Neuronal stem cell (in vitro differentiated cells): ENCODE data around the gene CEP85.

Source experiments
- DNase-seq: peaks from one replicate; pipeline ENCODE4 v3.0.0-alpha.2; 2013; ENCODE audit warnings: low spot score
- H2AFZ ChIP-seq: one replicate; pipeline ENCODE4 v1.6.1; 2013; ENCODE audit warnings: mild to moderate bottlenecking, low read length, inconsistent platforms
- H2AK5ac ChIP-seq: 2 replicates; pipeline ENCODE4 v1.6.1; 2013; ENCODE audit warnings: low read depth, mild to moderate bottlenecking, inconsistent platforms, low read length, moderate library complexity, mixed read lengths
- H2BK120ac ChIP-seq: 2 replicates; pipeline ENCODE4 v1.6.1; 2013; ENCODE audit warnings: low read depth, mild to moderate bottlenecking, inconsistent platforms, low read length, moderate library complexity, mixed read lengths
- H2BK12ac ChIP-seq: one replicate; pipeline ENCODE4 v1.6.1; 2013; ENCODE audit warnings: low read length, inconsistent platforms
- H2BK15ac ChIP-seq: 2 replicates; pipeline ENCODE4 v1.6.1; 2013; ENCODE audit warnings: mild to moderate bottlenecking, low read length, inconsistent platforms, mixed read lengths
- H2BK5ac ChIP-seq: one replicate; pipeline ENCODE4 v1.6.1; 2013; ENCODE audit warnings: inconsistent platforms, mild to moderate bottlenecking, low read length, moderate library complexity
- H3K14ac ChIP-seq: one replicate; pipeline ENCODE4 v1.6.1; 2013; ENCODE audit warnings: low read length, inconsistent platforms
- H3K18ac ChIP-seq: 2 replicates; pipeline ENCODE4 v1.6.1; 2013; ENCODE audit warnings: low read length, inconsistent platforms
- H3K23ac ChIP-seq: 2 replicates; pipeline ENCODE4 v1.6.1; 2013; ENCODE audit warnings: low read depth, mild to moderate bottlenecking, mixed read lengths, low read length, inconsistent platforms; ENCODE audit not compliant: poor library complexity
- H3K27ac ChIP-seq: replicated peaks from 3 replicates; pipeline ENCODE4 v1.5.1; 2013; ENCODE audit warnings: low read length, inconsistent platforms
- H3K27me3 ChIP-seq, 3 experiments: 2 replicates each; pipeline ENCODE4 v1.6.1; 2013; ENCODE audit warnings: low read length in 3 of 3, mild to moderate bottlenecking in 2 of 3, inconsistent platforms in 1 of 3, low read depth in 1 of 3, mixed read lengths in 1 of 3, moderate library complexity in 1 of 3; ENCODE audit not compliant: control insufficient read depth in 3 of 3, insufficient read depth in 3 of 3
- H3K36me3 ChIP-seq, 2 donors: replicated peaks in 1 of 2; 2 replicates each; pipeline ENCODE4 v1.6.1; 2013; ENCODE audit warnings: low read length in 2 of 2; ENCODE audit not compliant: control insufficient read depth in 2 of 2, insufficient read depth in 2 of 2
- H3K4ac ChIP-seq: 2 replicates; pipeline ENCODE4 v1.6.1; 2013; ENCODE audit warnings: inconsistent platforms, mild to moderate bottlenecking, low read length, moderate library complexity
- H3K4me1 ChIP-seq, 2 donors: 1 replicate in 1 of 2; 2 replicates in 1 of 2; pipeline ENCODE4 v1.6.1; 2013; ENCODE audit warnings: low read length in 2 of 2, low read depth in 1 of 2; ENCODE audit not compliant: control insufficient read depth in 2 of 2, insufficient read depth in 1 of 2
- H3K4me2 ChIP-seq: one replicate; pipeline ENCODE4 v1.6.1; 2013; ENCODE audit warnings: mild to moderate bottlenecking, low read length, inconsistent platforms; ENCODE audit not compliant: insufficient read depth, poor library complexity, severe bottlenecking
- H3K4me3 ChIP-seq, 2 donors: 2 replicates each; pipeline ENCODE4 v1.5.1; 2013; ENCODE audit warnings: low read length in 2 of 2, mild to moderate bottlenecking in 2 of 2, inconsistent platforms in 1 of 2, moderate library complexity in 1 of 2
- H3K79me1 ChIP-seq: one replicate; pipeline ENCODE4 v1.6.1; 2013; ENCODE audit warnings: low read depth, mild to moderate bottlenecking, inconsistent platforms, low read length, moderate library complexity
- H3K9ac ChIP-seq: one replicate; pipeline ENCODE4 v1.6.1; 2013; ENCODE audit warnings: mild to moderate bottlenecking, low read depth, low read length, inconsistent platforms; ENCODE audit not compliant: poor library complexity
- H3K9me3 ChIP-seq, 2 donors: replicated peaks in 1 of 2; 2 replicates each; pipeline versions ENCODE3 to v1.6.1; 2013; ENCODE audit warnings: low read length in 2 of 2, mild to moderate bottlenecking in 2 of 2, inconsistent platforms in 1 of 2, low read depth in 1 of 2, mixed read lengths in 1 of 2, moderate library complexity in 1 of 2; ENCODE audit not compliant: control insufficient read depth in 2 of 2, insufficient read depth in 1 of 2
- H4K8ac ChIP-seq: one replicate; pipeline ENCODE4 v1.6.1; 2013; ENCODE audit warnings: low read depth, mild to moderate bottlenecking, inconsistent platforms, low read length, moderate library complexity
- H4K91ac ChIP-seq: one replicate; pipeline ENCODE4 v1.6.1; 2013; ENCODE audit warnings: low read length, low read depth, mild to moderate bottlenecking, inconsistent platforms; ENCODE audit not compliant: poor library complexity
- WGBS, 2 donors: extraction: QIAGEN DNeasy Blood & Tissue Kit; methylation state at CpG; one replicate each; pipeline ENCODE4 v1.1.7; 2013; ENCODE audit warnings: missing lambda C conversion rate in 2 of 2, mixed read lengths in 1 of 2; ENCODE audit not compliant: insufficient read length in 2 of 2, insufficient replicate concordance in 1 of 2; ENCODE audit errors: extremely low coverage in 2 of 2; 5-methylcytosine and 5-hydroxymethylcytosine counted together

The CEP85 gene

DNA sequence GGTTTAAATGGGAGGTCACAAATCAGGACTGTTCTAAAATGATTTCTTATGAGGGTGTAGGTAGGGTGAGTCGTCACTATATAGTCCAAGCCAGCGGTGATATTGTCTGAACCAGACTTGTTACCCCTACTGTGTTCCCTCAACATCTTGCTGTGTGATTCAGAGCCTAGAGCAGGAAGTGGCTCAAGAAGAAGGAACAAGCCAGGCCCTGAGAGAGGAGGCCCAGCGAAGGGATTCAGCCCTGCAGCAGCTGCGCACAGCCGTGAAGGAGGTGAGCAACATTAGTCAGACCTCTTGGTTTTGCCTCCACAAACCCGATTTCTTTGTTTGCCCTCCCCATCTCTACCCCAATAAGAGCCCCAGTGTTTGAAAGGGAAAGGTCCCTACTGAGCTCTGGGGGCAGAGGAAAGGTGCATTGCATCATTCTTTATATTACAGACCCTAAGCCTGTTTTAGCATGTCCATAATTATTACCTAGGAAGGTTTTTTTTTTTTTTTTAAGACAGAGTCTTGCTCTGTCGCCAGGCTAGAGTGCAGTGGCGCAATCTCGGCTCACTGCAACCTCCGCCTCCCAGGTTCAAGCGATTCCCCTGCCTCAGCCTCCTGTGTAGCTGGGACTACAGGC is 40.9 kb downstream of the CEP85 start:
- no peak for DNase-seq
- peaks cover 59 to 84% of the 10 kb centered on the region in 2 donors for H3K36me3 ChIP-seq
- H2AFZ ChIP-seq: no peak overlapping the region
- H3K9me3 ChIP-seq: peaks cover 0 to 4% of the 10 kb centered on the region in 2 donors
- H3K4me3 ChIP-seq: no peak overlapping the region
- H3K27ac ChIP-seq: no peak overlapping the region
- H4K8ac ChIP-seq: no peak overlapping the region
- no peak overlapping the region for H3K18ac ChIP-seq
- H2BK120ac ChIP-seq: no peak overlapping the region
- no peaks in the 10 kb centered on the region for H3K27me3 ChIP-seq
- no CpG with 5 or more reads among the region's 11 CpGs for WGBS, 2 donors
- H2BK15ac ChIP-seq: no peak overlapping the region
- H2BK5ac ChIP-seq: no peak overlapping the region
- peaks cover 2% of the 10 kb centered on the region for H3K79me1 ChIP-seq
- H2AK5ac ChIP-seq: no peak overlapping the region
- no peak overlapping the region for H3K9ac ChIP-seq
- no peak overlapping the region for H4K91ac ChIP-seq
- no peak overlapping the region for H3K14ac ChIP-seq
- H3K4ac ChIP-seq: no peak overlapping the region
- no peak overlapping the region for H2BK12ac ChIP-seq
- H3K4me1 ChIP-seq: peaks cover 5 to 8% of the 10 kb centered on the region in 2 donors
- no peak overlapping the region for H3K23ac ChIP-seq
- no peak overlapping the region for H3K4me2 ChIP-seq

- Histone ChIP-seq H3K4me1 (peaks cover 9 to 14% of the 10 kb centered on the region in 2 donors), H4K91ac (no peak overlapping the region), H3K9ac (no peak overlapping the region), H3K36me3 (peaks cover 53 to 79% of the 10 kb centered on the region in 2 donors), H3K18ac (no peak overlapping the region), H3K27ac (no peak overlapping the region), H2BK12ac (no peak overlapping the region), H2AFZ (peak overlapping the region; percentile 24), H2BK120ac (no peak overlapping the region), H3K9me3 (no peaks in the 10 kb centered on the region), H3K4ac (no peak overlapping the region), H4K8ac (no peak overlapping the region), H2AK5ac (no peak overlapping the region), H3K14ac (no peak overlapping the region), H3K4me2 (no peak overlapping the region), H3K4me3 (no peak overlapping the region), H3K23ac (no peak overlapping the region), H2BK5ac (no peak overlapping the region), H3K27me3 (no peaks in the 10 kb centered on the region), H3K79me1 (peaks cover 4% of the 10 kb centered on the region), H2BK15ac (no peak overlapping the region)
- DNase-seq: peak; percentile 76
- WGBS, 2 donors: no CpG with 5 or more reads among the region's 3 CpGs
These were observed 41.8 kb downstream of the CEP85 start for GRCh38 chr1:26275580-26276431.

GRCh38 chr1:26276432-26276838 is 42.4 kb downstream of the CEP85 start:
- Histone ChIP-seq H3K27ac (no peak overlapping the region), H3K4me1 (peaks cover 15 to 19% of the 10 kb centered on the region in 2 donors), H3K23ac (peak overlapping the region; percentile 38), H3K4ac (no peak overlapping the region), H2BK5ac (no peak overlapping the region), H3K18ac (no peak overlapping the region), H2AK5ac (no peak overlapping the region), H3K4me2 (no peak overlapping the region), H2BK120ac (no peak overlapping the region), H3K9me3 (no peaks in the 10 kb centered on the region), H4K91ac (no peak overlapping the region), H2AFZ (no peak overlapping the region), H3K36me3 (peaks cover 48 to 78% of the 10 kb centered on the region in 2 donors), H3K79me1 (peaks cover 4% of the 10 kb centered on the region), H2BK15ac (no peak overlapping the region), H4K8ac (no peak overlapping the region), H3K9ac (no peak overlapping the region), H2BK12ac (no peak overlapping the region), H3K27me3 (no peaks in the 10 kb centered on the region), H3K4me3 (no peak overlapping the region), H3K14ac (no peak overlapping the region)
- no CpG with 5 or more reads among the region's 2 CpGs for WGBS, 2 donors
- no peak for DNase-seq

DNA sequence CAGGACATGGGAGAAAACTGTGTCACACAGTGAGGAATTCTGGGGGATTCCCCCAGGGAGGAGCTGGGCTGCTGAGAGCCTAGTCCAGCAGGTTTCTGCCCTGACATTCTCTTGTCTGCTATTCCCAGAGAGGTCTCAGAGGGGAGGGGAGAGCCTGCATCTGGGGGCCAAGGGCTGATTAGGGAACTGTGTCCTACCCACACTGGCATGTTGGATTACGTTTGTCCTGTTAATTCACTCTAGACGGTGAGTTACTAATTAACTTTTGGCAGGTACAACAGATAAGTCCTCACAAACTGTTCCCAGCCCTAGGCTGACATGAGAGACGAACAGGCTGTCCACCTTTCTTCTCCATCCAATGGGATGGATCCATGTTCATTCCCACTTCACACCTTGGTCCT is 43.3 kb downstream of the CEP85 start:
- Histone ChIP-seq H2AFZ (no peak overlapping the region), H2BK5ac (no peak overlapping the region), H3K4me2 (no peak overlapping the region), H4K8ac (no peak overlapping the region), H3K18ac (no peak overlapping the region), H3K27me3 (no peaks in the 10 kb centered on the region), H3K23ac (no peak overlapping the region), H3K9me3 (no peaks in the 10 kb centered on the region), H2BK120ac (no peak overlapping the region), H3K4ac (no peak overlapping the region), H2BK15ac (no peak overlapping the region), H3K4me1 (peaks cover 20 to 26% of the 10 kb centered on the region in 2 donors), H2BK12ac (no peak overlapping the region), H3K27ac (no peak overlapping the region), H3K79me1 (peaks cover 4% of the 10 kb centered on the region), H3K4me3 (no peak overlapping the region), H4K91ac (no peak overlapping the region), H3K36me3 (peaks cover 41 to 73% of the 10 kb centered on the region in 2 donors), H2AK5ac (no peak overlapping the region), H3K9ac (no peak overlapping the region), H3K14ac (no peak overlapping the region)
- no peak for DNase-seq
- no CpG with 5 or more reads among the region's 3 CpGs for WGBS, 2 donors
